Sigmoid colon (tissue), 4 donors: ENCODE results near the gene GPC6.

Experiments used
- EP300 ChIP-seq, 4 donors: sonication (generic); formaldehyde crosslinking; IDR thresholded peaks; one replicate each; pipeline ENCODE4 v1.6.1; 2017; ENCODE audit warnings: antibody characterized with exemption in 4 of 4
- POLR2A ChIP-seq, 2 donors: fragments of 450-650 bp; IDR thresholded peaks; one replicate each; pipeline ENCODE4 v1.6.1; 2016; ENCODE audit warnings: antibody characterized with exemption in 2 of 2, mild to moderate bottlenecking in 2 of 2, moderate library complexity in 2 of 2
- TF ChIP-seq, protein P1 (sequence below), 4 experiments: fragments of 450-650 bp in 3 of 4; fragments of 200-600 bp in 1 of 4; IDR thresholded peaks; one replicate each; pipeline ENCODE4 v1.5.1; 2016 to 2019; ENCODE audit warnings: antibody characterized with exemption in 4 of 4, mild to moderate bottlenecking in 3 of 4, moderate library complexity in 2 of 4

DNA sequence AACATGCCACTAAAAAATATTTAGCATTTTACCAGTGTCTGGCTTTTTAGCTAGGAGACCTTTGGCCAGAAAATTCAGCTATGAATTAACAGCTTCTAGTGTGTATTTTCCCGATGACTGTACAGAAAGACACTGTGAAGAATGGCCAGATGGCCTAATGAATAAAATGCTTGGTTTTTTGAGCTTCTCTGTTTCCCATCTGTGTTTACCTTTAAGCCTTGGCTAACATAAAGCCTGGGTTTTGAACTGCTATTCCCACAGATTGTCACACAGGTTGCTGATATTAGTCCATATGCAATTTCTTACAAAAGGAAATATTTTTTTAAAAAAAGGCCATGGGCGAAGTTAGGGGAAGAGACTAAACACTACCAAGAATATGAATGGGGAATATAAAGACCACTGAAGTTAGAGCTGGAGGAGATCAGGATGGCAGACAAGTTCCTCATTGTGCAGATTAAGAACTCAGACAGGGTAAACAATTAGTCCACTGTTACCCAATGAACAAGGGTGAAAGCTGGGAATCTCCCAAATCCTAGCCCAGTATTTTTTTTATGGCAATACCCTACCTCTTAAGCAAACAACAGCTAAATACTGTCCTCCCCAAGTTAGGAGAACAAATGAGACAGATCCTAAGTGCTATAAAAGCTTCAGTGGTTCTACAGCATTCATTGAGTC lies 1157.8 kb downstream of the GPC6 start:
- TF ChIP-seq, protein P1, sequence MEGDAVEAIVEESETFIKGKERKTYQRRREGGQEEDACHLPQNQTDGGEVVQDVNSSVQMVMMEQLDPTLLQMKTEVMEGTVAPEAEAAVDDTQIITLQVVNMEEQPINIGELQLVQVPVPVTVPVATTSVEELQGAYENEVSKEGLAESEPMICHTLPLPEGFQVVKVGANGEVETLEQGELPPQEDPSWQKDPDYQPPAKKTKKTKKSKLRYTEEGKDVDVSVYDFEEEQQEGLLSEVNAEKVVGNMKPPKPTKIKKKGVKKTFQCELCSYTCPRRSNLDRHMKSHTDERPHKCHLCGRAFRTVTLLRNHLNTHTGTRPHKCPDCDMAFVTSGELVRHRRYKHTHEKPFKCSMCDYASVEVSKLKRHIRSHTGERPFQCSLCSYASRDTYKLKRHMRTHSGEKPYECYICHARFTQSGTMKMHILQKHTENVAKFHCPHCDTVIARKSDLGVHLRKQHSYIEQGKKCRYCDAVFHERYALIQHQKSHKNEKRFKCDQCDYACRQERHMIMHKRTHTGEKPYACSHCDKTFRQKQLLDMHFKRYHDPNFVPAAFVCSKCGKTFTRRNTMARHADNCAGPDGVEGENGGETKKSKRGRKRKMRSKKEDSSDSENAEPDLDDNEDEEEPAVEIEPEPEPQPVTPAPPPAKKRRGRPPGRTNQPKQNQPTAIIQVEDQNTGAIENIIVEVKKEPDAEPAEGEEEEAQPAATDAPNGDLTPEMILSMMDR (IDR thresholded peaks at IDR 0.05) = no peak
- TF ChIP-seq EP300 (IDR thresholded peaks at IDR 0.05) (no peak), POLR2A (IDR thresholded peaks at IDR 0.05) (no peak)
